SJCRH30 (cell line): ENCODE measurements around the gene TMPRSS3. TPM values are rescaled to one million over a fixed set of nuclear protein-coding genes. Genes with fewer than 3 reads are reported as not detected.
A peak's percentile ranks its signal among the peaks of the same experiment; 100 is the strongest.

Source experiments
- DNase-seq, 2 experiments: peaks; one replicate each; pipeline ENCODE4 v3.0.0-alpha.2; 2015 to 2020
- H3K27ac ChIP-seq: fragments of 250-450 bp; sonication (Bioruptor Pico); 2 replicates; pipeline ENCODE4 v1.5.1; 2020; ENCODE audit warnings: mild to moderate bottlenecking, moderate library complexity
- H3K27me3 ChIP-seq: fragments of 250-450 bp; sonication (Bioruptor Pico); 2 replicates; pipeline ENCODE4 v1.5.1; 2020; ENCODE audit warnings: mild to moderate bottlenecking, moderate library complexity
- H3K36me3 ChIP-seq: fragments of 250-450 bp; sonication (Bioruptor Pico); 2 replicates; pipeline ENCODE4 v1.5.1; 2020; ENCODE audit warnings: mild to moderate bottlenecking, moderate library complexity
- H3K4me1 ChIP-seq: fragments of 250-450 bp; sonication (Bioruptor Pico); 2 replicates; pipeline ENCODE4 v1.5.1; 2020; ENCODE audit warnings: mild to moderate bottlenecking, moderate library complexity
- H3K4me3 ChIP-seq: fragments of 250-450 bp; sonication (Bioruptor Pico); 2 replicates; pipeline ENCODE4 v1.5.1; 2020; ENCODE audit warnings: mild to moderate bottlenecking, moderate library complexity
- H3K9me3 ChIP-seq: fragments of 250-450 bp; sonication (Bioruptor Pico); replicated peaks from 2 replicates; pipeline ENCODE4 v1.5.1; 2020; ENCODE audit warnings: mild to moderate bottlenecking, moderate library complexity
- total RNA-seq: library from RNA; depleted of rRNA; stranded (reverse); fragments of >200 nt; shearing (Covaris generic); gene quantifications from 2 replicates; pipeline ENCODE4 v1.2.3, GENCODE V29; 2014

TMPRSS3 gene
- total RNA-seq, 1 experiment from 2014 or later, result not detected

GRCh38 chr21:42343963-42344510 lies 51.8 kb downstream of the TMPRSS3 start:
- no peak overlapping the region for H3K4me3 ChIP-seq
- no peak overlapping the region for H3K27ac ChIP-seq
- H3K27me3 ChIP-seq, result no peaks in the 10 kb centered on the region
- no peaks in the 10 kb centered on the region for H3K36me3 ChIP-seq
- DNase-seq, result no peak
- H3K9me3 ChIP-seq, result no peaks in the 10 kb centered on the region
- no peaks in the 10 kb centered on the region for H3K4me1 ChIP-seq

GRCh38 chr21:42343556-42343955 lies 52.3 kb downstream of the TMPRSS3 start:
- no peak for DNase-seq
- Histone ChIP-seq H3K27ac (no peak overlapping the region), H3K4me3 (no peak overlapping the region), H3K36me3 (no peaks in the 10 kb centered on the region), H3K4me1 (no peaks in the 10 kb centered on the region), H3K27me3 (no peaks in the 10 kb centered on the region), H3K9me3 (no peaks in the 10 kb centered on the region)

GRCh38 chr21:42343101-42343500 lies 52.8 kb downstream of the TMPRSS3 start:
- Histone ChIP-seq H3K9me3 (no peaks in the 10 kb centered on the region), H3K4me3 (no peak overlapping the region), H3K4me1 (no peaks in the 10 kb centered on the region), H3K27ac (no peak overlapping the region), H3K36me3 (no peaks in the 10 kb centered on the region), H3K27me3 (no peaks in the 10 kb centered on the region)
- DNase-seq, result no peak

GRCh38 chr21:42341776-42342542 lies 53.9 kb downstream of the TMPRSS3 start:
- Histone ChIP-seq H3K4me3 (no peak overlapping the region), H3K36me3 (no peaks in the 10 kb centered on the region), H3K9me3 (no peaks in the 10 kb centered on the region), H3K27ac (no peak overlapping the region), H3K27me3 (no peaks in the 10 kb centered on the region), H3K4me1 (no peaks in the 10 kb centered on the region)
- no peak for DNase-seq

GRCh38 chr21:42340187-42341050 lies 55.4 kb downstream of the TMPRSS3 start:
- Histone ChIP-seq H3K4me1 (peaks cover 6% of the 10 kb centered on the region), H3K27ac (no peak overlapping the region), H3K4me3 (no peak overlapping the region), H3K36me3 (no peaks in the 10 kb centered on the region), H3K9me3 (no peaks in the 10 kb centered on the region), H3K27me3 (no peaks in the 10 kb centered on the region)
- DNase-seq, result no peak

GRCh38 chr21:42338729-42339715 lies 56.8 kb downstream of the TMPRSS3 start:
- Histone ChIP-seq H3K9me3 (no peaks in the 10 kb centered on the region), H3K4me3 (no peak overlapping the region), H3K4me1 (peaks cover 8% of the 10 kb centered on the region), H3K27ac (no peak overlapping the region), H3K27me3 (no peaks in the 10 kb centered on the region), H3K36me3 (no peaks in the 10 kb centered on the region)
- no peak for DNase-seq

GRCh38 chr21:42337830-42338728 lies 57.8 kb downstream of the TMPRSS3 start:
- H3K4me3 ChIP-seq, result peak overlapping the region; percentile 7; the same call in 1 of the 2 replicates
- no peaks in the 10 kb centered on the region for H3K36me3 ChIP-seq
- H3K4me1 ChIP-seq, result peaks cover 8% of the 10 kb centered on the region
- no peak overlapping the region for H3K27ac ChIP-seq
- no peaks in the 10 kb centered on the region for H3K27me3 ChIP-seq
- peak; percentile 71 to 87 for DNase-seq
- H3K9me3 ChIP-seq, result no peaks in the 10 kb centered on the region

GRCh38 chr21:42337276-42337675 lies 58.6 kb downstream of the TMPRSS3 start:
- no peaks in the 10 kb centered on the region for H3K27me3 ChIP-seq
- H3K9me3 ChIP-seq, result no peaks in the 10 kb centered on the region
- H3K4me3 ChIP-seq, result no peak overlapping the region
- peaks cover 8% of the 10 kb centered on the region for H3K4me1 ChIP-seq
- no peak overlapping the region for H3K27ac ChIP-seq
- DNase-seq, result no peak
- H3K36me3 ChIP-seq, result no peaks in the 10 kb centered on the region

GRCh38 chr21:42336054-42336453 lies 59.8 kb downstream of the TMPRSS3 start:
- peaks cover 8% of the 10 kb centered on the region for H3K4me1 ChIP-seq
- no peaks in the 10 kb centered on the region for H3K27me3 ChIP-seq
- peak overlapping the region; percentile 1; the same call in 1 of the 2 replicates for H3K4me3 ChIP-seq
- H3K9me3 ChIP-seq, result no peaks in the 10 kb centered on the region
- peak overlapping the region; percentile 27; the same call in 1 of the 2 replicates for H3K27ac ChIP-seq
- H3K36me3 ChIP-seq, result no peaks in the 10 kb centered on the region
- DNase-seq, result peak; percentile 74 to 84

GRCh38 chr21:42332557-42333317 lies 63.1 kb downstream of the TMPRSS3 start:
- Histone ChIP-seq H3K36me3 (no peaks in the 10 kb centered on the region), H3K4me3 (no peak overlapping the region), H3K27ac (no peak overlapping the region), H3K4me1 (peaks cover 8% of the 10 kb centered on the region), H3K9me3 (no peaks in the 10 kb centered on the region), H3K27me3 (no peaks in the 10 kb centered on the region)
- DNase-seq, result no peak

GRCh38 chr21:42331660-42332059 lies 64.2 kb downstream of the TMPRSS3 start:
- Histone ChIP-seq H3K4me1 (peaks cover 8% of the 10 kb centered on the region), H3K27me3 (no peaks in the 10 kb centered on the region), H3K9me3 (no peaks in the 10 kb centered on the region), H3K36me3 (no peaks in the 10 kb centered on the region), H3K27ac (no peak overlapping the region), H3K4me3 (no peak overlapping the region)
- DNase-seq, result no peak

- H3K36me3 ChIP-seq, result no peaks in the 10 kb centered on the region
- H3K9me3 ChIP-seq, result no peaks in the 10 kb centered on the region
- H3K27ac ChIP-seq, result no peak overlapping the region
- no peaks in the 10 kb centered on the region for H3K27me3 ChIP-seq
- H3K4me3 ChIP-seq, result no peak overlapping the region
- peaks cover 4% of the 10 kb centered on the region for H3K4me1 ChIP-seq
- no peak for DNase-seq
Measured at GRCh38 chr21:42330380-42331371, 65.2 kb downstream of the TMPRSS3 start.
